Adipocyte (in vitro differentiated cells): ENCODE measurements around the gene NKD2.

Experiments used
- DNase-seq: peaks from one replicate; pipeline ENCODE4 v3.0.0-alpha.2; 2015; ENCODE audit warnings: low read depth
- H3K27me3 ChIP-seq: replicated peaks from 2 replicates; pipeline ENCODE4 v1.7.0; 2013; ENCODE audit warnings: mild to moderate bottlenecking, low read length, moderate library complexity; ENCODE audit not compliant: control insufficient read depth, insufficient read depth
- H3K36me3 ChIP-seq: 2 replicates; pipeline ENCODE4 v1.7.0; 2013; ENCODE audit warnings: low read length, mild to moderate bottlenecking, moderate library complexity; ENCODE audit not compliant: control insufficient read depth, insufficient read depth, severe bottlenecking
- H3K4me1 ChIP-seq: 2 replicates; pipeline ENCODE4 v1.7.0; 2013; ENCODE audit warnings: mild to moderate bottlenecking, low read length, moderate library complexity; ENCODE audit not compliant: control insufficient read depth, insufficient read depth
- H3K4me3 ChIP-seq: 2 replicates; pipeline ENCODE4 v1.7.0; 2013; ENCODE audit warnings: mild to moderate bottlenecking, low read length, moderate library complexity
- H3K9ac ChIP-seq: 2 replicates; pipeline ENCODE4 v1.7.0; 2013; ENCODE audit warnings: mild to moderate bottlenecking, low read length, moderate library complexity
- H3K9me3 ChIP-seq: 2 replicates; pipeline ENCODE4 v1.7.0; 2013; ENCODE audit warnings: mild to moderate bottlenecking, low read length, moderate library complexity; ENCODE audit not compliant: control insufficient read depth

NKD2 gene

DNA sequence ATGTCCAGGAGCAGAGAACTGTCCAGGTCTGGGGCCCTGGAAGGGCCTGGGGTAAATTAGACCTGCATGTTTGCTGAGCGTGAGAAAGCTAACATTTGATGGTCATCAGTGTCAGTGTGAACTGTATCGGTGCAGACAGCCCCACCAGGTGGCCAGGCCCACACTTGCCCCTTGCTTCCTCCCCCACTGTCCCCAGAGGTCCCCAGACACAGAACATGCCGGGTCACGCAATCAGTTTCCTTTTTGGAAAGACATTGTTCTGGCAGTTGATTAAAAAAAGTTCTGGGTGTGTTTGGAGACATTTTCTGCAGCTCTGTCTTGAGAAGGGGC is 1.5 kb downstream of the NKD2 start:
- Histone ChIP-seq H3K27me3 (peaks cover 63% of the 10 kb centered on the region), H3K9me3 (no peaks in the 10 kb centered on the region), H3K4me3 (peak overlapping the region; percentile 79), H3K36me3 (peaks cover 26% of the 10 kb centered on the region), H3K9ac (peak overlapping the region; percentile 58), H3K4me1 (peaks cover 8% of the 10 kb centered on the region)
- DNase-seq, result no peak

DNA sequence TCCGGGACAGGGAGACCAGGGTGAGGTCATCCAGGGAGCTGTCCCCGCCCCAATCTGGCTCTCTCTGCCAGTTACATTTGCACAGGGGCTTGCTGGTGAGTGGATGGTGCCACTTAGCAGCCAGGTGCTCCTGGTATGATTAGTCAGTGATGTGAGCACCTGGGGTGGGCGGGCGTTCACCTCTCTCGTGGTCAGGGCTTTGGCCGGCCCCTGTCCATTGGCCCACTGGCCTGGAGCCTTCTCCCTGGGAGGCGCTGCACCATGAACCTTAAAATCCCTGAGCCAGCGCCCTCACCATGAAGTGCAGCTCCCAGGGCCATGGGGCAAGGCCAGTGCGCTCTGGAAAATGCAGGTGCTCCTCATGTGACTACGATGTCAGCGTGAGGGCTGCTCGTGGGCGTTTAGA is 2.0 kb downstream of the NKD2 start:
- peaks cover 59% of the 10 kb centered on the region for H3K27me3 ChIP-seq
- peaks cover 7% of the 10 kb centered on the region for H3K4me1 ChIP-seq
- no peak for DNase-seq
- peak overlapping the region; percentile 58 for H3K9ac ChIP-seq
- H3K36me3 ChIP-seq, result peaks cover 26% of the 10 kb centered on the region
- H3K9me3 ChIP-seq, result no peaks in the 10 kb centered on the region
- peak overlapping the region; percentile 79 for H3K4me3 ChIP-seq

DNA sequence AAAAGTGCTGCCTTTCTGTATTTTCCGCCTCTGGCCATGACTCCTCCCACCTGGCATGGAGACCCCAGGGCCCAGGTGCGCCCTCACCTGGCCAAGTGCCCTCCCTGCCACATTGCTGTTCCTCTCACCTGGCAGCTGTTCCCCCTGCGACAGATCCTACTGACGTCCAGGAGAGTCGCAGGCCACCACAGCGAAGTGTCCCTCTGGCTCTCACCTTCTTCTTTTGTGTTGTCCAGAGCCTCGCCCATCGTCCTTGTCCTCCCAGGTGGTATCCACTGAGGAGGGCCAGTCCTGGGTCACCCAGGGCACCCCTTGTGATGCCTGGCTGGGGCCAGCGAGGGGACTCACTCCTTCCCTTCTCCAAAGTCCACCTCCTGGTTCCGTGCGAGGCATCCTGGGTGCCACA is 2.6 kb downstream of the NKD2 start:
- Histone ChIP-seq H3K9ac (no peak overlapping the region), H3K36me3 (peaks cover 26% of the 10 kb centered on the region), H3K27me3 (peaks cover 53% of the 10 kb centered on the region), H3K4me3 (peak overlapping the region; percentile 79), H3K4me1 (peaks cover 4% of the 10 kb centered on the region), H3K9me3 (no peaks in the 10 kb centered on the region)
- DNase-seq, result no peak

DNA sequence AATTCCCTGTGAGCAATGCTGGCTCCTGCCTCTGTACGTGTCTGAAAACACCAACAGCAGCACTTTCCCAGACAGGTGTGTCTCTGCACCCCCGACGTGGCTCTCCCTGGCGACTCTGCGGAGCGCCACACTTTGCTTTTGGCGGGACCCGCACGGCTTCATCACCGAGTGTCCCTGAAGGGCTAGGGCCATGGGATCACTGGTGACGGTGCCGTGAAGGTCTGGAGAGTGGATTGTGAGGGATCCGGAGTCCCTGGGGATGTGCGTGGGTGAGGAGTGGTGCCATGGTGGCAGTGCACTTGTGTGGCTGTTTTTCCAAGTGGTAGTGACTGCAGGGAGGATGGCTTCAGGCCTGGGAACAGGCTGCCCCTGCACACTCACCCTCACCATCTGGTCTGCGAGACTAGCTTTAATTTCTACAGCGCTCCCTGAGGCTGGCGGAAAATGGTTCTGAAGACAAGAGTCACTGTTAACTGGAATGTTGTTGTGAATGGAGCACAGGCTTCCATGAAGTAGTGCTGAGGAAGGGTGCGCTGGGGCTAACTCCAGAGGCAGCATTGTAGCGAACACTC is 3.2 kb downstream of the NKD2 start:
- Histone ChIP-seq H3K9me3 (no peaks in the 10 kb centered on the region), H3K4me1 (peaks cover 4% of the 10 kb centered on the region), H3K9ac (no peak overlapping the region), H3K4me3 (no peak overlapping the region), H3K27me3 (peaks cover 50% of the 10 kb centered on the region), H3K36me3 (peaks cover 26% of the 10 kb centered on the region)
- no peak for DNase-seq

DNA sequence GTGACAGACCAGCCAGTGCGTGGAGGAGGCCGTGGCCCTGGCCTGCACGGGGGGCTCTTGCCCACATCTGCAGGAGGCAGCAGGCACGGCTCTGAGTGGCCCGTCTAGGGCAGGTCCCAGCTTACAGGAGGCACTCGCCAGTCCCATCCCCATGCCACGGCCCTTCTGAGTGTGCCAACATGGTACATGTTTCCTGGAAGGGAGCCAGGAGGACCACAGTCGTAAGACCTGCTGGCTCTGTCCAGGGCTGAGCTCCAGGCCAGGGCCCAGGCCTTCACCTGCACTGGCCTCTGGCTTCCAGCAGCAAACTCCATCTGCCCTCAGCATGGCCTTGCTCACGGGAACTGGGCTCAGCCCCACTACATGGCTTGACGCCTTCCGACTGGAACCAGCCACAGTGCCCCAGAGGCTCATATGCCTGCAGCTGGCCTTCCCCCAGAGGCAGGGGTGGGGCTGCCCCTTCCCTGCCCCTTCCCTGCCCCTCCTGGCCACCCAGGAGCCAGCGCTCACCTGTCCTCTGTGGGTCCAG is 3.8 kb downstream of the NKD2 start:
- H3K36me3 ChIP-seq, result peaks cover 26% of the 10 kb centered on the region
- no peak overlapping the region for H3K4me3 ChIP-seq
- peaks cover 4% of the 10 kb centered on the region for H3K4me1 ChIP-seq
- H3K9me3 ChIP-seq, result no peaks in the 10 kb centered on the region
- DNase-seq, result no peak
- H3K9ac ChIP-seq, result no peak overlapping the region
- H3K27me3 ChIP-seq, result peaks cover 45% of the 10 kb centered on the region

DNA sequence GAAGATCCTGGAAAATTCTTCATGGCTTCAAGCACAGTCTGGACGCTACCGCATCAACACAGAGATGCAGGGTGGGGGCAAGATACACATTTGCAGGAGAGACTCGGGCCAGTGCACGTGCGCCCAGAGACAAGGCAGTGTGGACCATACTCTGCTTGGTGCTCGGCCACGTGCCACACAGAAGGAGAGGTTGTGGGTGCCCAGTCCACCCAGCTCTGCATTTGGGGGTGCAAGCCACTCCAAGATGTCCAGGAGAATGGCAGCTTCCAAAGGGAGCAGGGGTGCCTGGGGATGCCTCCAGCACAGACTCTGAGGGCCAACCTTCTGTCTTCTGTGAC is 4.3 kb downstream of the NKD2 start:
- no peak overlapping the region for H3K4me3 ChIP-seq
- H3K36me3 ChIP-seq, result peaks cover 26% of the 10 kb centered on the region
- no peak overlapping the region for H3K9ac ChIP-seq
- peaks cover 3% of the 10 kb centered on the region for H3K4me1 ChIP-seq
- no peak for DNase-seq
- H3K9me3 ChIP-seq, result no peaks in the 10 kb centered on the region
- H3K27me3 ChIP-seq, result peaks cover 40% of the 10 kb centered on the region

DNA sequence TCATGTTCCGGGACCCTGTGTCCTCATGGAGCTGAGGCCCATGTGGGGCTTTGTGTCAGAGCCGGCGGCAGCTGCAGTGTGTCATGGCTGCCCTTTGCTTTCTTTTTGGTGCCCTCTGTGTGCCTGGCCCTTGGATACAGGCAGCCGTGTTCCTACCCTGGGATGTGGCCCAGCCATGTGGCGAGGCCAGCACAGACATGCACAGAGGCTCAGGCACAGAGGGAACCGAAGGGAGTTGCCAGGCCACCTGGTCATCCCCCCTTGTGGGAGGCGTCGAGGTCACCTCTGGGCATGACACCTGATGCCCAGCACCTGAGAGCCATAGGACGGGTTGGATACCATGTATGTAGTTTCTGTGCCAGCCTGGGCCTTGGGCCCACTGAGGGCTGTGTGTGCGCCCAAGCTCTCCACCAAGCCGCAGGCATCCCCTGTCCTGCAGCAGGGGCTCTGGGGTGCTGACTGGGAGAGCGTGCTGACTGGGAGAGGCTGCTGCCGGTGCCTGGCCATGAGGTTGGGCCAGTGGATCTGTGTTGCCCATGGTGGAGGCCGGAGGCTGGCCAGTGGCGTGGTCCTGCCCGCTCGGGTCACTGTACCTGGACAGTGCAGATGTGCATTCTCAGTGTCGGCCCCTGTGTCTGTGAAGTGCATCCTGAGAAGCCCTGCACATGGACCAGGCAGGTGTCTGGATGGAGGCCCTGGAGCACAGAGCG is 4.8 kb downstream of the NKD2 start:
- Histone ChIP-seq H3K4me3 (no peak overlapping the region), H3K27me3 (peaks cover 38% of the 10 kb centered on the region), H3K36me3 (peaks cover 26% of the 10 kb centered on the region), H3K9me3 (no peaks in the 10 kb centered on the region), H3K9ac (no peak overlapping the region), H3K4me1 (no peaks in the 10 kb centered on the region)
- no peak for DNase-seq

DNA sequence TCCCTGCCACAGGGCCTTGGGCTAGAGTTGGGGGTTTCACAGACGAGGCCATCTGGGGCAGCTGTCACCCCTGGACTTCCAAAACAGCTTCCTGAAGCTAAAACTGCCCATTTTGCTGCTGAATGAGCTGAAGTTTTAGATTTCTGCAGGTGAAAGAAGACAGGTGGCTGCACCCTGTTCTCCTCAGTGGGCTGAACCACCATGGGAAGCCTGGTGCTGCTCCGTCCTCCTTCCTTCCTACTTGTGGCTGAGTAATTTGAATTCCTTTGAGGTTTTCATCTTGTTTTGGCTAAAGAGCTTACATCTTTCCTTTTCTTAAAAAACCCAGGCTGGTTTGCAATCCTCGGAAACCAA is 5.3 kb downstream of the NKD2 start:
- H3K4me3 ChIP-seq, result no peak overlapping the region
- peaks cover 38% of the 10 kb centered on the region for H3K27me3 ChIP-seq
- DNase-seq, result no peak

DNA sequence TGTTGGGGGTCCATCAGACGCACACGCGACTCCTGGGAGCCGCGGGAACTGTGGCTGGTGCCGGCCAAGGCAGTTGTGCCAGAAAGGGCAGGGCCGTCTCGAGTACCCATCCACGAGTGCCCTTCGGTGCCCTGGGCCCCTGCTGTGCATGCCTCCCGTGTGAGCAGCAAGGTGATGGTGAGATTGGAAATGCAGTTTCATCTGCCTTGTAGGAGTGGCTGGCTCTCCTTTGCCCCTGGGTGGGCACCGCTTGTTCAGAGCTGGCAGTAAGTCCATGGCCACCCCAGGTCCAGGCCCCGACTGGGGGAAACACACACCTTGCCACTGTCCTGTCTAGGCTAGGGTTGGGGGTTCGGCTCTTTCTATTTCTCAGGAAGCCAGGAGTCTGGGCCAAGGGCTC is 5.7 kb downstream of the NKD2 start:
- Histone ChIP-seq H3K4me3 (no peak overlapping the region), H3K9me3 (no peaks in the 10 kb centered on the region), H3K4me1 (no peaks in the 10 kb centered on the region), H3K36me3 (peaks cover 26% of the 10 kb centered on the region), H3K9ac (no peak overlapping the region), H3K27me3 (peaks cover 38% of the 10 kb centered on the region)
- DNase-seq, result no peak

More for the DNA sequence above, 5.3 kb downstream of the NKD2 start:
- no peak overlapping the region for H3K9ac ChIP-seq
- no peaks in the 10 kb centered on the region for H3K4me1 ChIP-seq
- H3K36me3 ChIP-seq, result peaks cover 26% of the 10 kb centered on the region
- H3K9me3 ChIP-seq, result no peaks in the 10 kb centered on the region

DNA sequence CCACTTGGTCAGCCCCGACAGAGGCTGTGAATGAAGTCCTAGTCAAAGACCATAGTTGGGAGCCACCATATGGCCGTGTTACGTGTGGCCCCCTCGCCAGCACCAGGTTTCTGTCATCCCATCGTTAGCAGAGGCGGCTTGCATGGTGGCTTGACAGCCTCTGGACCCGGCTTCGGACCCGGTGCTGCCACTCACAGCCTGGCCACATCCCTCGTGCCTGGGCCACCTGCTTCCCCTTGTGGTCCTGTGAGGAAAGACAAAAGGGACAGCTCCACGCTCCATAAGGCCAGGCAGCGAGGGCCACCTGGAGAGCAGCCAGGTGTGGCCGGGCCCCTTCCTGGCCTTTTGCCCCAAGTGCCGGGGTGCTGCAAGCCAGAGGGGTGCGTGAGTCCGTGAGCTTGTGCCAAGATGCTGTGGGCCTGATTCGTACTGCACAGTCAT is 6.2 kb downstream of the NKD2 start:
- H3K36me3 ChIP-seq, result peaks cover 26% of the 10 kb centered on the region
- H3K9me3 ChIP-seq, result no peaks in the 10 kb centered on the region
- H3K9ac ChIP-seq, result no peak overlapping the region
- H3K4me1 ChIP-seq, result no peaks in the 10 kb centered on the region
- H3K27me3 ChIP-seq, result peaks cover 33% of the 10 kb centered on the region
- no peak for DNase-seq
- H3K4me3 ChIP-seq, result no peak overlapping the region

DNA sequence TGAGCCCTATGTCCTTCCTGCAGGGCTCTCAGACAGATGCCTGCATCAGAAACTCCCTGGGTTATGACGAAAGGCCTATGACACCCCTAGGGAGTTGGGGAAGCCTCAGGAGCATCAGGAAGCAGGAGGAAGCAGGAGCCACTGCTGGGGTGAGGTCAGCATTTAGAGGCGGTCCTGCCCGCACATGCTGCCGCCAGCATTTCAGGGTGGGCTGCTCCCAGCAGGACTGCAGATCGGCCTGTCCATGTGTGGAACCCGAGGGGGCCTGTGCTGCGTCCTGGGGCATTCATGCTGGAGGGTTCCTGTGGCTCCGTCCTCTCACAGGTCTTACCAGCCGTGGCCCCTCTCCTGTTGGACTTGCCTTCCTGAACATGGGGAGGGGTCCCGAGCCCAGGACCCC is 6.9 kb downstream of the NKD2 start:
- Histone ChIP-seq H3K9ac (no peak overlapping the region), H3K9me3 (no peaks in the 10 kb centered on the region), H3K4me3 (no peak overlapping the region), H3K4me1 (no peaks in the 10 kb centered on the region), H3K36me3 (peaks cover 26% of the 10 kb centered on the region), H3K27me3 (peaks cover 29% of the 10 kb centered on the region)
- no peak for DNase-seq

DNA sequence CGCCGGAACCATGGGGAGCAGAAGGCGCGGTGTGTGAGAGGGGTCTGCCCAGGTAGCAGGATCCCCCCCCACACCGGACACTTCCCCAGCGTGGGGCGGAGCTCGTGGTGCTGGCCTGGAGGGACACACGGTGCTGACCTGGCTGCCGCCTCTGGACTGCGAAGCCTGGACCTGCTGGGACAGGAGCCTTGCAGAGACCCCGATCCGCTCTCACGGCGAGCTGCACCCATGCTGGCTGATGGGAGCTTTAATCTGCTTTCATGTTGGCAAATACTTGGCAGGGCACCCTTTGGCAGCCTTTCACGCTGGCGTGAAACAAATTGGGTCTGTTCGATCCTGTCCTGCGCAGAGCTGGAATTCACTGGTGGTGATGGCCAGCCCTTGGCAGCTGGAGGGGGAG is 7.4 kb downstream of the NKD2 start:
- DNase-seq, result no peak
- no peak overlapping the region for H3K4me3 ChIP-seq
- H3K36me3 ChIP-seq, result peaks cover 26% of the 10 kb centered on the region
- H3K4me1 ChIP-seq, result no peaks in the 10 kb centered on the region
- H3K9ac ChIP-seq, result no peak overlapping the region
- H3K9me3 ChIP-seq, result no peaks in the 10 kb centered on the region
- peaks cover 30% of the 10 kb centered on the region for H3K27me3 ChIP-seq
